PC-9 (cell line): ENCODE results near the gene TMEM163. TPM values are rescaled to one million over a fixed set of nuclear protein-coding genes. Genes with fewer than 3 reads are reported as not detected.

Experiments
- BruUV-seq: library from RNA; stranded (reverse); fragments of 400-500 nt; replicated peaks from 2 replicates; lab custom pipeline; 2021; lab: Mats Ljungman, UMichigan
- CTCF ChIA-PET: fragments of 300-600 bp; sonication (Branson Sonifier 250); formaldehyde crosslinking; loops from one replicate; lab custom pipeline; 2022; ENCODE audit warnings: antibody characterized with exemption; lab: Charles Lee
- POLR2A ChIA-PET: fragments of 300-600 bp; sonication (Branson Sonifier 250); formaldehyde crosslinking; loops from one replicate; lab custom pipeline; 2022; ENCODE audit warnings: antibody characterized with exemption; ENCODE audit not compliant: unreplicated experiment; lab: Charles Lee
- DNase-seq, 2 experiments: peaks; one replicate each; pipeline versions ENCODE4 v3.0.0 to v3.0.0-alpha.2; 2015 to 2022; ENCODE audit warnings: mixed read lengths in 1 of 2
- H2AFZ ChIP-seq: fragments of 200-600 bp; sonication (generic); 2 replicates; pipeline ENCODE4 v1.8.1; 2017; ENCODE audit warnings: antibody characterized with exemption
- H3F3A ChIP-seq: fragments of 200-600 bp; sonication (generic); 2 replicates; pipeline ENCODE4 v1.8.1; 2017; ENCODE audit warnings: antibody characterized with exemption, mild to moderate bottlenecking, low read depth; ENCODE audit not compliant: insufficient read depth
- H3K27ac ChIP-seq: fragments of 200-600 bp; sonication (generic); 2 replicates; pipeline ENCODE4 v1.6.1; 2016; ENCODE audit warnings: mixed run types
- H3K27me3 ChIP-seq: fragments of 200-600 bp; sonication (generic); 2 replicates; pipeline ENCODE4 v1.6.1; 2016; ENCODE audit warnings: low read depth, mixed run types; ENCODE audit not compliant: insufficient read depth
- H3K36me3 ChIP-seq: fragments of 200-600 bp; sonication (generic); 2 replicates; pipeline ENCODE4 v1.6.1; 2016; ENCODE audit warnings: low read depth, mixed run types
- H3K4me1 ChIP-seq: fragments of 200-600 bp; sonication (generic); replicated peaks from 2 replicates; pipeline ENCODE4 v1.6.1; 2016; ENCODE audit warnings: mixed run types; ENCODE audit not compliant: insufficient read depth
- H3K4me2 ChIP-seq: fragments of 200-600 bp; sonication (generic); 2 replicates; pipeline ENCODE4 v1.6.1; 2017; ENCODE audit warnings: mixed run types
- H3K4me3 ChIP-seq: fragments of 200-600 bp; sonication (generic); 2 replicates; pipeline ENCODE4 v1.6.1; 2016; ENCODE audit warnings: mixed run types
- H3K79me2 ChIP-seq: fragments of 200-600 bp; sonication (generic); 2 replicates; pipeline ENCODE4 v1.6.1; 2017; ENCODE audit warnings: low read depth, mixed run types
- H3K9me2 ChIP-seq: fragments of 200-600 bp; sonication (generic); 2 replicates; pipeline ENCODE4 v1.8.1; 2017; ENCODE audit warnings: mild to moderate bottlenecking; ENCODE audit not compliant: insufficient read depth
- H3K9me3 ChIP-seq: fragments of 200-600 bp; sonication (generic); 2 replicates; pipeline ENCODE4 v1.8.1; 2016; ENCODE audit warnings: low read depth; ENCODE audit not compliant: insufficient read depth
- H4K20me1 ChIP-seq: fragments of 200-600 bp; sonication (generic); 2 replicates; pipeline ENCODE4 v1.8.1; 2017; ENCODE audit not compliant: insufficient read depth
- EZH2 ChIP-seq: fragments of 200-600 bp; sonication (generic); IDR thresholded peaks from 2 replicates; pipeline ENCODE4 v1.8.0; 2017; ENCODE audit warnings: antibody characterized with exemption, low read depth
- intact Hi-C: fragments of 100-400 bp; cut with micrococcal nuclease; formaldehyde crosslinking; loops from one replicate; pipeline ENCODE4 v1.10.0; 2022; ENCODE audit not compliant: unreplicated experiment
- total RNA-seq: library from RNA; stranded (reverse); gene quantifications from 2 replicates; pipeline ENCODE4 v1.2.3, GENCODE V29; 2021
- TF ChIP-seq, protein P1 (sequence below): fragments of 200-600 bp; sonication (generic); conservative IDR thresholded peaks from 2 replicates; pipeline ENCODE4 v1.6.1; 2017; ENCODE audit warnings: mixed run types, antibody characterized with exemption, mild to moderate bottlenecking, moderate library complexity

TMEM163 gene
- total RNA-seq, 1 experiment from 2014 or later, result 1.4 TPM

GRCh38 chr2:134679294-134679693, 39.5 kb downstream of the TMEM163 start:
- Histone ChIP-seq H3F3A (peaks cover 19% of the 10 kb centered on the region), H3K79me2 (no peaks in the 10 kb centered on the region), H3K4me3 (no peak overlapping the region), H3K9me3 (no peaks in the 10 kb centered on the region), H3K27ac (no peak overlapping the region), H3K4me2 (no peak overlapping the region), H3K4me1 (peaks cover 43% of the 10 kb centered on the region), H3K36me3 (no peaks in the 10 kb centered on the region), H2AFZ (no peak overlapping the region), H3K27me3 (no peaks in the 10 kb centered on the region), H3K9me2 (no peaks in the 10 kb centered on the region; the same call in 1 of the 2 replicates), H4K20me1 (no peaks in the 10 kb centered on the region)
- no peak for DNase-seq
- POLR2A ChIA-PET, result no interaction called here
- BruUV-seq, result no TSS peak
- CTCF ChIA-PET, result no interaction called here
- no peak for TF ChIP-seq EZH2
- TF ChIP-seq, protein P1, sequence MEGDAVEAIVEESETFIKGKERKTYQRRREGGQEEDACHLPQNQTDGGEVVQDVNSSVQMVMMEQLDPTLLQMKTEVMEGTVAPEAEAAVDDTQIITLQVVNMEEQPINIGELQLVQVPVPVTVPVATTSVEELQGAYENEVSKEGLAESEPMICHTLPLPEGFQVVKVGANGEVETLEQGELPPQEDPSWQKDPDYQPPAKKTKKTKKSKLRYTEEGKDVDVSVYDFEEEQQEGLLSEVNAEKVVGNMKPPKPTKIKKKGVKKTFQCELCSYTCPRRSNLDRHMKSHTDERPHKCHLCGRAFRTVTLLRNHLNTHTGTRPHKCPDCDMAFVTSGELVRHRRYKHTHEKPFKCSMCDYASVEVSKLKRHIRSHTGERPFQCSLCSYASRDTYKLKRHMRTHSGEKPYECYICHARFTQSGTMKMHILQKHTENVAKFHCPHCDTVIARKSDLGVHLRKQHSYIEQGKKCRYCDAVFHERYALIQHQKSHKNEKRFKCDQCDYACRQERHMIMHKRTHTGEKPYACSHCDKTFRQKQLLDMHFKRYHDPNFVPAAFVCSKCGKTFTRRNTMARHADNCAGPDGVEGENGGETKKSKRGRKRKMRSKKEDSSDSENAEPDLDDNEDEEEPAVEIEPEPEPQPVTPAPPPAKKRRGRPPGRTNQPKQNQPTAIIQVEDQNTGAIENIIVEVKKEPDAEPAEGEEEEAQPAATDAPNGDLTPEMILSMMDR, result no peak
- intact Hi-C loops, result no loop called here

- Histone ChIP-seq H3F3A (peaks cover 10% of the 10 kb centered on the region), H3K36me3 (no peaks in the 10 kb centered on the region), H3K27ac (no peak overlapping the region), H3K9me3 (peaks cover 4% of the 10 kb centered on the region; the same call in 1 of the 2 replicates), H4K20me1 (no peaks in the 10 kb centered on the region), H3K79me2 (no peaks in the 10 kb centered on the region), H3K9me2 (no peaks in the 10 kb centered on the region; the same call in 1 of the 2 replicates), H3K4me3 (no peak overlapping the region), H2AFZ (no peak overlapping the region), H3K4me2 (no peak overlapping the region), H3K4me1 (peaks cover 33% of the 10 kb centered on the region), H3K27me3 (no peaks in the 10 kb centered on the region)
- CTCF ChIA-PET, result no interaction called here
- TF ChIP-seq EZH2, result no peak
- TF ChIP-seq, protein P1, result no peak
- intact Hi-C loops, result no loop called here
- no peak for DNase-seq
- POLR2A ChIA-PET, result no interaction called here
- no TSS peak for BruUV-seq
Observed at GRCh38 chr2:134677856-134678756, 40.7 kb downstream of the TMEM163 start.

DNA sequence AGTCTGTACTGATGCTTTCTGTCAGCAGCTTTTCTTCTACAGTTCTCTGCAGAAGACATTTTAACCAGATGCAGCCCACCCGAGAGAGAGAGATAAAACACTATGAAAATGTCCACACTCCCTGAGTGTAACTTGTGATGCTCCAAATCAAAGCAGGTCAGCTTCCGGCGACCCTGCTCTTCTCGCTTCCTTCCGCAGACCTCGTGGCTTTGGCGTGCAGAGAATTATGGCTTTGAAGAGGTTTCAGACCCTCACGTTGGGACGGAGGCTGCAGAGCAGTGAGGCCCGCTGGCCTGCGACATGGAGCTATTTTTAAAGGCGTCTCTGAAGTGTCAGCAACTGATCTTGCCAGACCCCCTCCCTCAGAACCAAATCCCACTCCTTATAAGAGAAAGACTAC, 41.8 kb downstream of the TMEM163 start:
- H3K4me1 ChIP-seq, result peaks cover 21% of the 10 kb centered on the region
- peaks cover 4% of the 10 kb centered on the region; the same call in 1 of the 2 replicates for H3K9me3 ChIP-seq
- DNase-seq, result no peak
- H3K27ac ChIP-seq, result no peak overlapping the region
- H3K79me2 ChIP-seq, result no peaks in the 10 kb centered on the region
- no peak overlapping the region for H3K4me3 ChIP-seq
- no peaks in the 10 kb centered on the region for H3F3A ChIP-seq
- no peaks in the 10 kb centered on the region for H3K9me2 ChIP-seq
- H3K27me3 ChIP-seq, result no peaks in the 10 kb centered on the region
- CTCF ChIA-PET, result no interaction called here
- no peaks in the 10 kb centered on the region for H3K36me3 ChIP-seq
- H3K4me2 ChIP-seq, result no peak overlapping the region
- TF ChIP-seq EZH2, result no peak
- TF ChIP-seq, protein P1, result no peak
- intact Hi-C loops, result no loop called here
- no peaks in the 10 kb centered on the region for H4K20me1 ChIP-seq
- H2AFZ ChIP-seq, result no peak overlapping the region
- BruUV-seq, result no TSS peak
- POLR2A ChIA-PET, result no interaction called here
